ENCODE results near the gene KDM5B.

Gene KDM5B

DNA sequence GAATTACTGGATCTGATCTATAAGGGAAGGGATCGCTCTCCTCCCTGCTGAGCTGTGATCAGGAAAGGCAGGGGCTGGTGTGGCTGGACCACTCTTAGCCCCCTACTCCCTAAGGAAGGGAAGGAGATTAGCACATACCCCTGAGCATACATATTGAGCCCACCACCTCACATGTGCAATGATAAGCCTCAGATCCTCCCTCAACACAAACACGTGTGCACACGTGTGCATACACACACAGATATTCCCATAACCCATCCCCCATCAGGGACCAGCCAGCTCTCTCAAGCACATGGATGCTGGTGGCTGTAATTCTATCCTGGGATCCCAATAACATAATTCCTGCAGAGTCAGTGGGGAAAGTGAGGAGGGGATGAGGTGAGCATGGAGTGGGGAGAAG is 119.1 kb downstream of the KDM5B start (continued):
- no peak for TF ChIP-seq PRDM4 (tag by site-specific recombination; IDR thresholded peaks at IDR 0.05)
- no peak for TF ChIP-seq FEZF1 (tag by site-specific recombination; IDR thresholded peaks at IDR 0.05)
- no peak for TF ChIP-seq ZSCAN23 (tag by site-specific recombination; IDR thresholded peaks at IDR 0.05)

GRCh38 chr1:202688401-202688800 is 119.8 kb downstream of the KDM5B start:
- no peak overlapping the region for H3K4me3 ChIP-seq (ENCODE audit: low read depth, low read length)
- H3K4me1 ChIP-seq (ENCODE audit: control insufficient read depth, insufficient read depth, low read length) = no peaks in the 10 kb centered on the region
- H3K27ac ChIP-seq (ENCODE audit: extremely low read depth, low read depth, low read length) = no peak overlapping the region
- H3K36me3 ChIP-seq (ENCODE audit: control insufficient read depth in 2 of 2, insufficient read depth in 1 of 2, low read length in 2 of 2) = no peaks in the 10 kb centered on the region
- H3K9me3 ChIP-seq (ENCODE audit: control insufficient read depth, insufficient read depth, low read depth, low read length) = no peaks in the 10 kb centered on the region
- CTCF ChIA-PET = interaction anchor here (0.6 kb wide), 1 partner anchor 124 kb away, joined by 3 read pairs; no protein-coding TSS in a partner anchor
- 0 out of 2 replicates have a peak, but pooled peaks have one; percentile 41 for TF ChIP-seq ZFHX2 (tag by site-specific recombination; conservative IDR thresholded peaks at IDR 0.05)
- no peak for TF ChIP-seq ZNF510 (tag by site-specific recombination; IDR thresholded peaks at IDR 0.05; ENCODE audit: insufficient replicate concordance)
- POLR2A ChIA-PET = no interaction called here

GRCh38 chr1:202687798-202688197 is 120.4 kb downstream of the KDM5B start:
- H3K27ac ChIP-seq (ENCODE audit: extremely low read depth, low read depth, low read length) = no peak overlapping the region
- TF ChIP-seq SCRT1 (tag by site-specific recombination; IDR thresholded peaks at IDR 0.05; ENCODE audit: borderline replicate concordance) = no peak
- TF ChIP-seq ZNF121 (tag by site-specific recombination; IDR thresholded peaks at IDR 0.05) = no peak
- no peak for TF ChIP-seq BCL11A (tag by site-specific recombination; IDR thresholded peaks at IDR 0.05; ENCODE audit: low read depth)
- no peak for TF ChIP-seq ZNF658 (tag by site-specific recombination; IDR thresholded peaks at IDR 0.05)
- TF ChIP-seq HIC1 (tag by site-specific recombination; IDR thresholded peaks at IDR 0.05) = no peak
- no peak for TF ChIP-seq WT1 (tag by site-specific recombination; IDR thresholded peaks at IDR 0.05)
- no peak for TF ChIP-seq ZNF138 (tag by site-specific recombination; IDR thresholded peaks at IDR 0.05; ENCODE audit: borderline replicate concordance)
- no peak for TF ChIP-seq ZNF10 (tag by site-specific recombination; IDR thresholded peaks at IDR 0.05)
- TF ChIP-seq YY2 (tag by site-specific recombination; IDR thresholded peaks at IDR 0.05) = no peak
- TF ChIP-seq ZNF624 (tag by site-specific recombination; IDR thresholded peaks at IDR 0.05) = no peak
- no peak for TF ChIP-seq GFI1B (tag by site-specific recombination; IDR thresholded peaks at IDR 0.05)
- no peak for TF ChIP-seq ZNF433 (tag by site-specific recombination; IDR thresholded peaks at IDR 0.05; ENCODE audit: low read depth)
- no peak for TF ChIP-seq PATZ1 (tag by site-specific recombination; IDR thresholded peaks at IDR 0.05)
- TF ChIP-seq REST (tag by site-specific recombination; IDR thresholded peaks at IDR 0.05) = no peak
- no peak for TF ChIP-seq ZNF626 (tag by site-specific recombination; IDR thresholded peaks at IDR 0.05)
- TF ChIP-seq ZNF223 (tag by site-specific recombination; IDR thresholded peaks at IDR 0.05) = no peak
- POLR2A ChIA-PET = no interaction called here
- H3K36me3 ChIP-seq (ENCODE audit: control insufficient read depth in 2 of 2, insufficient read depth in 1 of 2, low read length in 2 of 2) = no peaks in the 10 kb centered on the region
- H3K4me1 ChIP-seq (ENCODE audit: control insufficient read depth, insufficient read depth, low read length) = no peaks in the 10 kb centered on the region
- CTCF ChIA-PET = interaction anchor here (0.5 to 1.9 kb wide), 4 partner anchors 32 to 516 kb away, joined by 3 to 6 read pairs (median 4); no protein-coding TSS in a partner anchor
- no peaks in the 10 kb centered on the region for H3K9me3 ChIP-seq (ENCODE audit: control insufficient read depth, insufficient read depth, low read depth, low read length)
- no peak overlapping the region for H3K4me3 ChIP-seq (ENCODE audit: low read depth, low read length)

Data from HEK293 (cell line).